ENCODE results near the gene HOXA7.
A peak's percentile ranks its signal among the peaks of the same experiment; 100 is the strongest.

The HOXA7 gene

DNA sequence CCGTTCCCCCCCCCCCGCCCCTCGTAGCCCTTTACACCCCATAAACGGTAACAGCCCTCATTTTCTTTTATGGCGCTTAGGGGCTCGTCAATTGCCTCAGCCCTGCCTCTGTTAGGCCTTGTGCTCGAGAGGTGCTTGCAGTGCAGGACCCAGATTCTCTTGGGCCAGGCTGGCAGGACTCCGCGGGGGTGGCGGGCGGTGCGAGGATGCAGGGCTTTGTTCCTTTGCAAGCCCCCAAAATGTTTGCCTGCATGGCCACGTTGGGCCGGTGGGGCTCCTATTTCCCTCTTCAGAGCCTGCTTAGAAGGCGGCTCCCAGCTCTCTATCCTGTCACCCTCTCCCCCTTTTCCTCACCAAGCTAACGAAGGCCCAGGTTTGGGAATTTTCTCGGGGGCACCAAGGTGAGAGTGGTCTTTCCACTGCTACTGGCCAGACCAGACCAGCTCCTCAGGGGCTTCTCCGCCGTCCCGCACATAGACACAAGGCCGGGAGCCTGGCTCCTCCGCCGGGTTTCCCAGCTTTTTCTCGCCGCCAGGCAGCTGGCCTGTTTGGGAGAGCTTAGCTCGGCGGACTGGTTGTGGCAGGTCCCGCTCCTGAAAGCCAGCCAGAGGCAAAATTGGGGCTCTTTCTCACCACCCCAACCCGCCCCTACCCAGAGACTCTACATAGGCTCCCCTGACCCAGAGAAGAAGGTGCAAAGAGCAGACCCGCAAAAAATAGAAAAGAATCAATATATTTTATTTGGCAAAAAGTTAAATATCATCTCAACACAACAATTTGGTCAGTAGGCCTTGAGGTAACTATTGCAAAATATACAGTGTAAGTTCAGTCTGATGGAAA, 5.5 kb upstream of the HOXA7 start:
- TF ChIP-seq, protein P1, sequence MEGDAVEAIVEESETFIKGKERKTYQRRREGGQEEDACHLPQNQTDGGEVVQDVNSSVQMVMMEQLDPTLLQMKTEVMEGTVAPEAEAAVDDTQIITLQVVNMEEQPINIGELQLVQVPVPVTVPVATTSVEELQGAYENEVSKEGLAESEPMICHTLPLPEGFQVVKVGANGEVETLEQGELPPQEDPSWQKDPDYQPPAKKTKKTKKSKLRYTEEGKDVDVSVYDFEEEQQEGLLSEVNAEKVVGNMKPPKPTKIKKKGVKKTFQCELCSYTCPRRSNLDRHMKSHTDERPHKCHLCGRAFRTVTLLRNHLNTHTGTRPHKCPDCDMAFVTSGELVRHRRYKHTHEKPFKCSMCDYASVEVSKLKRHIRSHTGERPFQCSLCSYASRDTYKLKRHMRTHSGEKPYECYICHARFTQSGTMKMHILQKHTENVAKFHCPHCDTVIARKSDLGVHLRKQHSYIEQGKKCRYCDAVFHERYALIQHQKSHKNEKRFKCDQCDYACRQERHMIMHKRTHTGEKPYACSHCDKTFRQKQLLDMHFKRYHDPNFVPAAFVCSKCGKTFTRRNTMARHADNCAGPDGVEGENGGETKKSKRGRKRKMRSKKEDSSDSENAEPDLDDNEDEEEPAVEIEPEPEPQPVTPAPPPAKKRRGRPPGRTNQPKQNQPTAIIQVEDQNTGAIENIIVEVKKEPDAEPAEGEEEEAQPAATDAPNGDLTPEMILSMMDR (IDR thresholded peaks at IDR 0.05; ENCODE audit: insufficient read depth, low read length, poor library complexity, severe bottlenecking): no peak
- Histone ChIP-seq H3K4me3 (replicated peaks; ENCODE audit: low read depth, low read length) (no peak overlapping the region; the same call in 1 of the 2 replicates), H3K27me3 (replicated peaks; ENCODE audit: control insufficient read depth, insufficient read depth, low read length) (peaks cover 2% of the 10 kb centered on the region), H3K36me3 (ENCODE audit: control insufficient read depth, insufficient read depth, low read length) (no peaks in the 10 kb centered on the region)
- DNase-seq (ENCODE audit: extremely low read depth, insufficient read length): no peak

DNA sequence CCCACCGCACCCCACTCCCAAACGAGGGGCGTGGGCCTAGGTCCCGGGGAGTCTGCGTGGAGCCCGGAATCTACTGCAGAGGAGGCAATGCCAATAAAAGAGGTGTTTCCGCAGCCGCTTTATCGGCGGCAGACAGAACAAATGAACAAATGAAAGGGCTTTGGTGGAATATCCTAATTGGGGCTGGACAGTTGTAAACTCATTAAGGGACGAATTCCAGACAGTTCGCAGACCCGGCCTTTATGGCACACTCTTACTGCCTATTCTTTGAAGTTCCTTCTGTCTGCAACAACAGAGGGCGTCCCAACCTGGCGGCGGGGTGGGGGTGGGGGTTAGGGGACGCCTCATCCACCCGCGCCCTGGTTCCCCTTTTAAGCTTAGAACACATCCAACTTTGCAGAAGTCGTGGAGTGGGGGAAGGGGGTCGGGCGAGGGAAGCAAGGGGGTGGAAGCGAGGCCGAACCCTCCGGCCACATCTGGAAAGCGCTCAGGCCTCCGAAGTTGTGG, 4.8 kb upstream of the HOXA7 start:
- peak overlapping the region; percentile 65 for H3K4me3 ChIP-seq (replicated peaks; ENCODE audit: low read depth, low read length)
- H3K36me3 ChIP-seq (ENCODE audit: control insufficient read depth, insufficient read depth, low read length): no peaks in the 10 kb centered on the region
- TF ChIP-seq, protein P1 (IDR thresholded peaks at IDR 0.05; ENCODE audit: insufficient read depth, low read length, poor library complexity, severe bottlenecking): no peak
- peaks cover 2% of the 10 kb centered on the region for H3K27me3 ChIP-seq (replicated peaks; ENCODE audit: control insufficient read depth, insufficient read depth, low read length)
- DNase-seq (ENCODE audit: extremely low read depth, insufficient read length): no peak

DNA sequence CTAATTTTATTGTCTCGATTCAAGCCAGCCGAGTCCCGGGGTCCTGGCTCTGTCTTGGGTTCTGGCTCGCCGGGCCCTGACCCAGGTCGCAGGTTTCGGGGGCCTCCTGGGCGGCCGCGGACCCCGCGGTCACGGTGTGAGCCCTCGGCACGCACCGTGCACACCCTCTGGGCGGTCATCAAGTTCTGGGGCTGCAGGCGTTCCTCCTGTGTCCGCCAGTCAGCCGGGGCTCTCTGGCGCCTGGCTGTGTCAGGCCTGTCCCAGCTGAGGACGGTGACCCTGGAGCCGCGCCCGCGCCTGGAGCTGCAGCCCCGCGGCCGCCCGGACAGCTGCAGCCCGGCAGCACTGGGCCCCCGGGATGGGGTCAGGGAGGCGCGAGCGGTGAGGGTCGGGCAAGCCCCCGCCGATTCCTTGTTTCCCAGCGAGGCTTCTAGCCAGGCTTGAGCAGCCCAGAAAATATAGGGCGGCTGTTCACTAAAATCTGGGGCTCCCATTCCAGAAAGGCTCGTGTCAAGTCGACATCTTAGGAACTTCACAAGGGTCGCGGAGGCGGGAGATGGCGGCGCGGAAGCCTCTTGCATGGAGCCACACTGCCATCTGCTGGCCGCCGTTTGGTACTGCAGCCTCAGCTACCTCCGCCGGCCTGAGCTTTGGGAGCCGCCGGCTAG, 4.2 kb upstream of the HOXA7 start:
- TF ChIP-seq, protein P1 (IDR thresholded peaks at IDR 0.05; ENCODE audit: insufficient read depth, low read length, poor library complexity, severe bottlenecking): peak; percentile 94
- peaks cover 2% of the 10 kb centered on the region for H3K27me3 ChIP-seq (replicated peaks; ENCODE audit: control insufficient read depth, insufficient read depth, low read length)
- peak; percentile 83 for DNase-seq (ENCODE audit: extremely low read depth, insufficient read length)
- peak overlapping the region; percentile 65 for H3K4me3 ChIP-seq (replicated peaks; ENCODE audit: low read depth, low read length)
- no peaks in the 10 kb centered on the region for H3K36me3 ChIP-seq (ENCODE audit: control insufficient read depth, insufficient read depth, low read length)

DNA sequence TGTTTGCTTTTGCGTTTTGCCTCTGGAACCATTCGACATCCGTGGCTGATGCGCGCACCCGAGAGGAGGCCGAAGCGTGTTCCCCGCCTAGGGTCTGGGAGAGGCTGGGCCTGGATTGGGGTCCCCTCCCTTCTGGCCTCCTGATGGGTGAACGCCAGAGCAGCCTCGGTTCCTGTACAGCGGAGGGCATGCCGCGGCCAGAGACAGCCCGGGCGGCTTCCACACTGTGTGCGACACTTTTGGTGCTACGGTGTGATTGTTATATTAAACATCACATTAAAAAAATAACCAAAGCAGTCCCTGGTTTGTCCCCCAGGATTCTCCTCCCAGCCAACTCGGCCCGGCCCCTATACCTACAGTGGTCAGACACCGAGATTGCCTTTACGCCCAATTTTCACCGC, 3.7 kb upstream of the HOXA7 start:
- peaks cover 2% of the 10 kb centered on the region for H3K27me3 ChIP-seq (replicated peaks; ENCODE audit: control insufficient read depth, insufficient read depth, low read length)
- H3K36me3 ChIP-seq (ENCODE audit: control insufficient read depth, insufficient read depth, low read length): no peaks in the 10 kb centered on the region
- no peak for DNase-seq (ENCODE audit: extremely low read depth, insufficient read length)
- H3K4me3 ChIP-seq (replicated peaks; ENCODE audit: low read depth, low read length): peak overlapping the region; percentile 65
- TF ChIP-seq, protein P1 (IDR thresholded peaks at IDR 0.05; ENCODE audit: insufficient read depth, low read length, poor library complexity, severe bottlenecking): no peak

DNA sequence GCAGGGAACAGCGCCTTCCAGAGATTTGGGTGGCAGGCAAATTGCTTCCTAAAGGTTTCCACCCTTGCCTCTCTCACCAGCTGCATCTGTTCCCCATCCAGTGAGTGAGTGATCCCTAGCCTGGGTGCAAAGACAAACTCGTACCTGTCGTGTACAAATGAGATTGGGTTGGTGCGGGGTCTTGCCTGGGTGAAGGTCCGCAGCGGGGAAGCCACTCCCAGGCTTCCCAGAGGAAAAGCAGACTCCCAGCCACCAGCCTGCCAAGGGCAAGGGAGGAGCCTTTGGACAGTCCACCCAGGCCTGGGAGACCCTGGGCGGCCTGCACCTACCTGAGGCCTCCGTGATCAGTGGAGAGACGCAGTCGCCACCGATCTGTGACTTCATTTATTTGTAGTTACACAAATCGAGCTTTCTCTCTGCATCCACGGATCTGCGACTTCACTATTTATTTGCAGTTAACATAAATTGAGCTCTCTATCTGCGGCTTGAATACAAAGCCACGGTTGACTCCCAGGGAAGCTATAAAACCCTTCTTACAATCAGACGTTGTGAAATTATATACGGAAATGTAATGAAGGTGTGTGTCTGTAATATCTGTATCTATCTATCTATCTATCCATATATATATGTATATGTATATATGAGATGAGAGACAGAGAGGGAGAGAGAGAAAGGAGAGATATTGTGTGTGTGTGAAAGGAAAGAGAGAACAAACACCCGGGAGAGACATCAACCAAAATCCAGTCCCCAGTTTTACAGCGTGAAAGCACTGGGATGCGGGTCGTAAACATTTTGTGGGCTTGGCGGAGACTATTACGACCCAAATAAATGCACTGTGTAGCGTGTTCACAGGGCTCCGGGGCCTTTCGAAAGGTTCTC, 3.0 kb upstream of the HOXA7 start:
- no peak overlapping the region; the same call in 1 of the 2 replicates for H3K4me3 ChIP-seq (replicated peaks; ENCODE audit: low read depth, low read length)
- no peak for DNase-seq (ENCODE audit: extremely low read depth, insufficient read length)
- TF ChIP-seq, protein P1 (IDR thresholded peaks at IDR 0.05; ENCODE audit: insufficient read depth, low read length, poor library complexity, severe bottlenecking): no peak
- H3K36me3 ChIP-seq (ENCODE audit: control insufficient read depth, insufficient read depth, low read length): no peaks in the 10 kb centered on the region
- H3K27me3 ChIP-seq (replicated peaks; ENCODE audit: control insufficient read depth, insufficient read depth, low read length): peaks cover 2% of the 10 kb centered on the region
